OCI-LY3 (cell line): Measurements from ENCODE around the gene CCBE1.

ENCODE experiments used
- H2AFZ ChIP-seq: fragments of 200-600, 300-600 bp; shearing (Covaris generic); 2 replicates; pipeline ENCODE4 v1.6.0; 2014; ENCODE audit warnings: antibody characterized with exemption, low read depth, low read length
- H3K27ac ChIP-seq: fragments of 200-600, 300-600 bp; sonication (generic); 2 replicates; pipeline ENCODE4 v1.5.1; 2014; ENCODE audit warnings: mild to moderate bottlenecking, low read length, moderate library complexity, mixed read lengths
- H3K27me3 ChIP-seq: fragments of 200-600, 300-600 bp; sonication (generic); 2 replicates; pipeline ENCODE4 v1.6.1; 2014; ENCODE audit warnings: low read depth, low read length, mixed read lengths
- H3K36me3 ChIP-seq: fragments of 200-600, 300-600 bp; sonication (generic); replicated peaks from 2 replicates; pipeline ENCODE3; 2014; ENCODE audit warnings: low read depth, low read length, mixed read lengths
- H3K4me1 ChIP-seq: fragments of 300-600, 200-600 bp; sonication (generic); 2 replicates; pipeline ENCODE4 v1.6.1; 2014; ENCODE audit warnings: low read length, mixed read lengths
- H3K4me2 ChIP-seq: fragments of 200-600, 300-600 bp; sonication (generic); 2 replicates; pipeline ENCODE4 v1.6.1; 2014; ENCODE audit warnings: low read length, mixed read lengths
- H3K4me3 ChIP-seq: fragments of 300-600, 200-600 bp; sonication (generic); 2 replicates; pipeline ENCODE4 v1.5.1; 2014; ENCODE audit warnings: antibody characterized with exemption, mild to moderate bottlenecking, low read length, moderate library complexity
- H3K79me2 ChIP-seq: fragments of 300-600, 200-600 bp; shearing (Covaris generic); 2 replicates; pipeline ENCODE4 v1.6.1; 2014; ENCODE audit warnings: mild to moderate bottlenecking, low read length, mixed read lengths
- H3K9ac ChIP-seq: fragments of 300-600, 200-600 bp; shearing (Covaris generic); 2 replicates; pipeline ENCODE4 v1.6.0; 2014; ENCODE audit warnings: mild to moderate bottlenecking, low read length, moderate library complexity
- H3K9me3 ChIP-seq: fragments of 200-600, 300-600 bp; shearing (Covaris generic); 2 replicates; pipeline ENCODE4 v1.6.1; 2014; ENCODE audit warnings: low read length, mixed read lengths; ENCODE audit not compliant: insufficient read depth
- H4K20me1 ChIP-seq: fragments of 200-600, 300-600 bp; sonication (generic); 2 replicates; pipeline ENCODE4 v1.6.1; 2016; ENCODE audit warnings: low read length, mixed read lengths; ENCODE audit not compliant: insufficient read depth
- EZH2phosphoT487 ChIP-seq: fragments of 200-600 bp; shearing (Covaris generic); IDR thresholded peaks from 2 replicates; pipeline ENCODE4 v1.6.1; 2018; ENCODE audit warnings: antibody characterized with exemption, mixed run types, low read depth
- TF ChIP-seq, protein P1 (sequence below): fragments of 200-600, 300-600 bp; sonication (generic); IDR thresholded peaks from 2 replicates; pipeline ENCODE4 v1.5.1; 2014; ENCODE audit warnings: antibody characterized with exemption, low read length, low read depth

CCBE1 gene

GRCh38 chr18:59728816-59729215, 31.6 kb upstream of the CCBE1 start:
- no peaks in the 10 kb centered on the region for H3K79me2 ChIP-seq
- no peak overlapping the region for H3K4me3 ChIP-seq
- peaks cover 20% of the 10 kb centered on the region; the same call in 1 of the 2 replicates for H3K27me3 ChIP-seq
- no peaks in the 10 kb centered on the region for H3K4me1 ChIP-seq
- H3K36me3 ChIP-seq: no peaks in the 10 kb centered on the region
- no peak overlapping the region for H2AFZ ChIP-seq
- no peaks in the 10 kb centered on the region for H3K9me3 ChIP-seq
- H3K4me2 ChIP-seq: no peak overlapping the region
- H4K20me1 ChIP-seq: no peaks in the 10 kb centered on the region
- no peak overlapping the region for H3K9ac ChIP-seq
- TF ChIP-seq, protein P1, sequence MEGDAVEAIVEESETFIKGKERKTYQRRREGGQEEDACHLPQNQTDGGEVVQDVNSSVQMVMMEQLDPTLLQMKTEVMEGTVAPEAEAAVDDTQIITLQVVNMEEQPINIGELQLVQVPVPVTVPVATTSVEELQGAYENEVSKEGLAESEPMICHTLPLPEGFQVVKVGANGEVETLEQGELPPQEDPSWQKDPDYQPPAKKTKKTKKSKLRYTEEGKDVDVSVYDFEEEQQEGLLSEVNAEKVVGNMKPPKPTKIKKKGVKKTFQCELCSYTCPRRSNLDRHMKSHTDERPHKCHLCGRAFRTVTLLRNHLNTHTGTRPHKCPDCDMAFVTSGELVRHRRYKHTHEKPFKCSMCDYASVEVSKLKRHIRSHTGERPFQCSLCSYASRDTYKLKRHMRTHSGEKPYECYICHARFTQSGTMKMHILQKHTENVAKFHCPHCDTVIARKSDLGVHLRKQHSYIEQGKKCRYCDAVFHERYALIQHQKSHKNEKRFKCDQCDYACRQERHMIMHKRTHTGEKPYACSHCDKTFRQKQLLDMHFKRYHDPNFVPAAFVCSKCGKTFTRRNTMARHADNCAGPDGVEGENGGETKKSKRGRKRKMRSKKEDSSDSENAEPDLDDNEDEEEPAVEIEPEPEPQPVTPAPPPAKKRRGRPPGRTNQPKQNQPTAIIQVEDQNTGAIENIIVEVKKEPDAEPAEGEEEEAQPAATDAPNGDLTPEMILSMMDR: no peak
- no peak for TF ChIP-seq EZH2phosphoT487
- no peak overlapping the region for H3K27ac ChIP-seq

DNA sequence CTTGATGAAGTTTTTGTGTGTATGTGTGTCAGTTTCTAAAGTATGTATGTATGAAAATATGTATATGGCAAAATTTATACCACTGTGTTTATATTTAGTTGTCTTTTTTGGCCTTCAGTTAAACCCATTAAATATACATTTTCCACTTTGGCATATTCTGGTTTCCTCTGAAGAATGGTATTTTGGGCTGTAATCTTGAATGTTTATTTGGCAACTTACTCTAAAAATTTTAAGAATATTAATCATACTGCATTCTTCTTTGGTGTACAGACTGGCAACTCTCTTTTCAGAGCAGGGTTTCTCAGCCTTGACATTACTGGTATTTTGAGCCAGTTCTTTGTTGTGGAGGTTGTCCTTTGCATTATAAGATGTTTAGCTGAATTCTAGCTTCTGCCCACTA, 27.9 kb upstream of the CCBE1 start:
- TF ChIP-seq EZH2phosphoT487: no peak
- TF ChIP-seq, protein P1: no peak
- Histone ChIP-seq H3K79me2 (no peaks in the 10 kb centered on the region), H3K9me3 (no peaks in the 10 kb centered on the region), H3K36me3 (no peaks in the 10 kb centered on the region), H3K4me2 (no peak overlapping the region), H3K9ac (no peak overlapping the region), H4K20me1 (no peaks in the 10 kb centered on the region), H2AFZ (no peak overlapping the region), H3K27ac (no peak overlapping the region), H3K27me3 (peaks cover 35% of the 10 kb centered on the region), H3K4me1 (no peaks in the 10 kb centered on the region), H3K4me3 (no peak overlapping the region)

GRCh38 chr18:59724103-59724502, 26.9 kb upstream of the CCBE1 start:
- Histone ChIP-seq H2AFZ (no peak overlapping the region), H3K79me2 (no peaks in the 10 kb centered on the region), H3K4me3 (no peak overlapping the region), H3K4me2 (no peak overlapping the region), H3K9me3 (no peaks in the 10 kb centered on the region), H3K36me3 (no peaks in the 10 kb centered on the region), H3K9ac (no peak overlapping the region), H4K20me1 (no peaks in the 10 kb centered on the region), H3K4me1 (no peaks in the 10 kb centered on the region), H3K27ac (no peak overlapping the region), H3K27me3 (peaks cover 42% of the 10 kb centered on the region)
- no peak for TF ChIP-seq EZH2phosphoT487
- TF ChIP-seq, protein P1: no peak

DNA sequence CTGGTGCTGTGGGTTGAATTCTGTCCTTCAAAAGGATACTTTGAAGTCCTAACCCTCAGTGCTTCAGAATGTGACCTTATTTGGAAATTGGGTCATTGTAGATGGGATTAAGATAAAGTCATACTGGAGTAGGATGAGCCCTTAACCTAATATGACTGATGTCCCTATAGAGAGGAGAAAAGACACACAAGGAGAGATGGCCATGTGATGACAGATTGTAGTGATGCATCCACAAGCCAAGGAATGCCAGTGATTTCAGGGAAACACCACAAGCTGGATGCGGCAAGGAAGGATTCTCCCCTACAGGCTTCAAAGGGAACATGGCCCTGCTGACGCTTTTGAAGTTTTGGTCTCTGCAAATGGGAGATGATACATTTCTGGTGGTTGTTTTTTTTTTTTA, 24.7 kb upstream of the CCBE1 start:
- H3K4me2 ChIP-seq: no peak overlapping the region
- H3K9ac ChIP-seq: no peak overlapping the region
- TF ChIP-seq, protein P1: no peak
- TF ChIP-seq EZH2phosphoT487: no peak
- H3K4me1 ChIP-seq: no peaks in the 10 kb centered on the region
- H3K27ac ChIP-seq: no peak overlapping the region
- H3K36me3 ChIP-seq: no peaks in the 10 kb centered on the region
- H3K79me2 ChIP-seq: no peaks in the 10 kb centered on the region
- no peak overlapping the region for H3K4me3 ChIP-seq
- H4K20me1 ChIP-seq: no peaks in the 10 kb centered on the region
- no peak overlapping the region for H2AFZ ChIP-seq
- H3K9me3 ChIP-seq: no peaks in the 10 kb centered on the region
- peaks cover 49% of the 10 kb centered on the region for H3K27me3 ChIP-seq
